ENCODE results near the gene APBB1IP.

The APBB1IP gene

DNA sequence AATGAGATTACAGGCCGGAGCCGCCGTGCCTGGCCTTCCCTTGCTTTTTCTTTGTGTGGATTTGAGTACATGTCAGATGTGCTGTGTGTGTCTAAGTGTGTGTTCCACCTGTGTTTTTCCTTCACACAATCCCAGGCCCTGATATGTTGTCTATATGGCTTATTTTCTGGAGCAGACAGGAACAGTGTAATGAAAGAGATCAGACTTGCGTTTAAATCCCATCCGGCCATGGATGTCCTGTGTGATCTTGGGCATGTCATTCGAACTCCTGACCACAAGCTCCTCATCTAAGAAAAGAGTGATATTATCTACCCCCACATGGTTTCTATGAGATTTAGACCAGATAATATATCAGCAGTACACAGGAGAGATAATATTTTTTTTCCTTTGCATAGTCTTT, 37.2 kb downstream of the APBB1IP start:
- H3K4me3 ChIP-seq (replicated peaks; ENCODE audit: low read depth, low read length): no peak overlapping the region
- DNase-seq (ENCODE audit: extremely low read depth, low read depth): no peak
- TF ChIP-seq, protein P1, sequence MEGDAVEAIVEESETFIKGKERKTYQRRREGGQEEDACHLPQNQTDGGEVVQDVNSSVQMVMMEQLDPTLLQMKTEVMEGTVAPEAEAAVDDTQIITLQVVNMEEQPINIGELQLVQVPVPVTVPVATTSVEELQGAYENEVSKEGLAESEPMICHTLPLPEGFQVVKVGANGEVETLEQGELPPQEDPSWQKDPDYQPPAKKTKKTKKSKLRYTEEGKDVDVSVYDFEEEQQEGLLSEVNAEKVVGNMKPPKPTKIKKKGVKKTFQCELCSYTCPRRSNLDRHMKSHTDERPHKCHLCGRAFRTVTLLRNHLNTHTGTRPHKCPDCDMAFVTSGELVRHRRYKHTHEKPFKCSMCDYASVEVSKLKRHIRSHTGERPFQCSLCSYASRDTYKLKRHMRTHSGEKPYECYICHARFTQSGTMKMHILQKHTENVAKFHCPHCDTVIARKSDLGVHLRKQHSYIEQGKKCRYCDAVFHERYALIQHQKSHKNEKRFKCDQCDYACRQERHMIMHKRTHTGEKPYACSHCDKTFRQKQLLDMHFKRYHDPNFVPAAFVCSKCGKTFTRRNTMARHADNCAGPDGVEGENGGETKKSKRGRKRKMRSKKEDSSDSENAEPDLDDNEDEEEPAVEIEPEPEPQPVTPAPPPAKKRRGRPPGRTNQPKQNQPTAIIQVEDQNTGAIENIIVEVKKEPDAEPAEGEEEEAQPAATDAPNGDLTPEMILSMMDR (IDR thresholded peaks at IDR 0.05; ENCODE audit: low read depth, low read length, missing control alignments): no peak

DNA sequence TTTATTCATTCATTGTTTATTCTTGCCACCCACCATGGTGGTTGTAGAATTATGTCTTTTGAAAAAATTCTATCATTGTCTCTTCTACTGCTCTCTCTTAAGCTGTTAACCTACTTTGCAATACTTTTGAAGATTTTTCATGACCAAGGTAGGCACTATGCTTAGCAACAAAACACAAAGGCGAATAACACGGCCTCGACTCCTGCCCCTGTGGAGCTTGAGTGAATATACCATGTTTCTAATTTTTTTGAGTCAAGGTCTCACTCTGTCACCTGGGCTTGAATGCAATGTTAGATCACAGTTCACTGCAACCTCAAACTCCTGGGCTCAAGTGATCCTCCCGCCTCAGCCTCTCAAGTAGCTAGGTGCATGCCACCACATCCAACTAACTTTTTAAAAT, 39.4 kb downstream of the APBB1IP start:
- no peak for DNase-seq (ENCODE audit: extremely low read depth, low read depth)
- TF ChIP-seq, protein P1 (IDR thresholded peaks at IDR 0.05; ENCODE audit: low read depth, low read length, missing control alignments): no peak
- H3K4me3 ChIP-seq (replicated peaks; ENCODE audit: low read depth, low read length): no peak overlapping the region

DNA sequence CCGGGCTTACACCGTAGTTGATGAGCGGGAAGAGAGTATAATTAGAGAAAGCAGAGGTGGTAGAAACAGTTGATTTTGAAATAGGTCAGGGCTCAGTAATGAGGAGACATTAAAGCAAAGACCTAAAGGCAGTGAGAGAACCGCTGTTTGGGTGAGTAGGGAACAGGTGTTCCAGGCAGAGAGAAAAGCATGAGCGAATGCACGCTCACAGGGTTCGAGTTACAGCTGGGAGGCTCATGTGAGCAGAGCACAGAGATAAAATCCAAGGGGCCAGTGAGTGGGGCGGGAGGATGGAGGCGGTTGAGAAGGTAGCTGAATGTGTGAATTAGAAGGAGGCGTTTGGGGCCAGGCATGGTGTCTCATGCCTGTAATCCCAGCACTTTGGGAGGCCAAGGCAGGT, 39.9 kb downstream of the APBB1IP start:
- H3K4me3 ChIP-seq (replicated peaks; ENCODE audit: low read depth, low read length): no peak overlapping the region
- TF ChIP-seq, protein P1 (IDR thresholded peaks at IDR 0.05; ENCODE audit: low read depth, low read length, missing control alignments): no peak
- no peak for DNase-seq (ENCODE audit: extremely low read depth, low read depth)

DNA sequence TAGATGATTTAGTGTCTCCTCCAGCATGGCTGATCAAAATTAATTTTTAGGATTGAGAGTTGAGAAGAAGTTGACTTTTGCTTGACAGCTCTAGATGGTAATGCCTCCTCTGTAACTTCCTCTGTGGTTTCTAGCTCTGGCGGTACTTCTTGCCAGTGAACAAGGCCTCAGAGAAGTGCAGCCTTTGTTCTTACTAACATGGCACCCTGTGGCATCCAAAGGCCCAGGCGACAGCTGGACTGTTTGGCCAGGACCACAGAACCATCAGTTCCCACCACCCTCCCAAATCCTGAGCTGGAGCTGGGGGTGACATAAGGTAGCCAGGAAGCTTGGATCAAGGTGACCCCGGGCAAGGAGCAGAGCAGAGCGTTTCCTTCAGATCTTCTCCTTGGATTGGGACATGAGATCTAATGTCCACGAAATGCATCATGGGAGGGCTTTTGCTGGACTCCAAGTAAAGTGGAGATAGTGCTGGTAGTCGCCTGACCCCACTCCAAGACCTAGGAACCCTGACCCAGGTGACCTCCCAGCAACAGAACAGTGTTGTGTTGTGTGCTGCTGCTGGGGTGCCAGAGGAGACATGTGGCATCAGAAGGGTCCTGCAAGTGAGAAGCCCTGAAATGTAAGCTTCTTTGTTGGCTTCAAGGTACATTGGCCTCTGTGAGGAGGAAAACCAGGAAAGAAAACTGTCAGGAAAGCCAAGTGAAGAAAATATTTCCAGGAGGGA, 41.8 kb downstream of the APBB1IP start:
- TF ChIP-seq, protein P1 (IDR thresholded peaks at IDR 0.05; ENCODE audit: low read depth, low read length, missing control alignments): no peak
- H3K4me3 ChIP-seq (replicated peaks; ENCODE audit: low read depth, low read length): no peak overlapping the region
- no peak for DNase-seq (ENCODE audit: extremely low read depth, low read depth)

DNA sequence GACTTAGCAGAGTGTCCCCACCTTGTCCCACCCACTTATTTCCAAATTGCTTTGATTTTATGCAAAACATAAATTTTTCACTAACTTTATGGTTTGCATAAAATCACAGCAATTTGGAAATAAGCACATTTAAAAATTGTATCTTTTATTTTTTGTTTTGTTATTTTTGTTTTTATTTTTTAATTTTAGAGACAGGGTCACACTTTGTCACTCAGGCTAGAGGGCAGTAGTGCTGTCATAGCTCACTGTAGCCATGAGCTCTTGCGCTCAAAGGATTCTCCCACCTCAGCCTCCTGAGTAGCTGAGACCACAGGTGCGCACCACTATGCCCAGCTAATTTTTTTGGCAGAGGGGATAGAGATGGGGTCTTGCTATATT, 43.2 kb downstream of the APBB1IP start:
- H3K4me3 ChIP-seq (replicated peaks; ENCODE audit: low read depth, low read length): no peak overlapping the region
- TF ChIP-seq, protein P1 (IDR thresholded peaks at IDR 0.05; ENCODE audit: low read depth, low read length, missing control alignments): no peak
- DNase-seq (ENCODE audit: extremely low read depth, low read depth): no peak

DNA sequence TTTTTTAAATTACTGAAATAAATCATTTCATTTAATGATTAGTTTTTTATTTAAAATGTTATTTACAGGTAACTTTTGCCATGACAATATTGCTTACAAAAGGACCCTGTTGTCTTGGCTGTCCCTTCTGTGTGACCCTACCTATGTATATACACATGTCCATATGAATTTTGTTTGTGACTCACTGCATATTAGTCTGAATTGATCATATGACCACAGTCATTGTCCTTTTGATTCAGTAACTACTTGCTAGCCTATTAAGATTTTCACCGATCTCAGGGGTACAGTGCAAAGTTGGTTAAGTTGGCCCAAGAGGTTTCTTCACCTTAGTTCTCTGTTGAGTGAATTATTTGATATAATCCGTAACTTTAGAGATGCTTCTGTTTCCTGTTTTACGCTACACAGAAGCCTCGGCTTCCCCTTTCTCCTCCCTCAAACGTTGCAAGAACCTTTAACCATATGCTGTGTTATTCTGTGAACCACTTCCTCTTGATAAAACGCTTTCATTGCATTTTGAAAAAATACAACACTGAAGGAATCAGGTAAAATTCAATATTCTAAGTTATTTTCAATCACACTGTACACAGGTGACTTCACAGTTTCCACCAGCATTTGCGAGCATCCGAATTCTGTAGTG, 43.9 kb downstream of the APBB1IP start:
- no peak overlapping the region for H3K4me3 ChIP-seq (replicated peaks; ENCODE audit: low read depth, low read length)
- TF ChIP-seq, protein P1 (IDR thresholded peaks at IDR 0.05; ENCODE audit: low read depth, low read length, missing control alignments): no peak
- DNase-seq (ENCODE audit: extremely low read depth, low read depth): no peak
